Measurements from ENCODE around the gene TRIM33.

GRCh38 chr1:114536043-114536442 lies 25.0 kb upstream of the TRIM33 start:
- TF ChIP-seq, protein P1, sequence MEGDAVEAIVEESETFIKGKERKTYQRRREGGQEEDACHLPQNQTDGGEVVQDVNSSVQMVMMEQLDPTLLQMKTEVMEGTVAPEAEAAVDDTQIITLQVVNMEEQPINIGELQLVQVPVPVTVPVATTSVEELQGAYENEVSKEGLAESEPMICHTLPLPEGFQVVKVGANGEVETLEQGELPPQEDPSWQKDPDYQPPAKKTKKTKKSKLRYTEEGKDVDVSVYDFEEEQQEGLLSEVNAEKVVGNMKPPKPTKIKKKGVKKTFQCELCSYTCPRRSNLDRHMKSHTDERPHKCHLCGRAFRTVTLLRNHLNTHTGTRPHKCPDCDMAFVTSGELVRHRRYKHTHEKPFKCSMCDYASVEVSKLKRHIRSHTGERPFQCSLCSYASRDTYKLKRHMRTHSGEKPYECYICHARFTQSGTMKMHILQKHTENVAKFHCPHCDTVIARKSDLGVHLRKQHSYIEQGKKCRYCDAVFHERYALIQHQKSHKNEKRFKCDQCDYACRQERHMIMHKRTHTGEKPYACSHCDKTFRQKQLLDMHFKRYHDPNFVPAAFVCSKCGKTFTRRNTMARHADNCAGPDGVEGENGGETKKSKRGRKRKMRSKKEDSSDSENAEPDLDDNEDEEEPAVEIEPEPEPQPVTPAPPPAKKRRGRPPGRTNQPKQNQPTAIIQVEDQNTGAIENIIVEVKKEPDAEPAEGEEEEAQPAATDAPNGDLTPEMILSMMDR (IDR thresholded peaks at IDR 0.05), result no peak
- no peak for TF ChIP-seq EZH2 (IDR thresholded peaks at IDR 0.05; ENCODE audit: borderline replicate concordance, insufficient read depth, low read depth, low read length, poor library complexity, severe bottlenecking)

All from B cell (primary cell).